GM19035 (cell line): ENCODE results near the gene CRIP3.
"Not testable (repeated sequence)": the region's sequence is repeated elsewhere in the genome, so short reads cannot be mapped to it uniquely, and the experiment has no call there.

Experiments used
- ATAC-seq: cut with Tn5 transposase; IDR thresholded peaks from one replicate; pipeline ENCODE4 v1.9.1; 2021; ENCODE audit not compliant: unreplicated experiment

CRIP3 gene

DNA sequence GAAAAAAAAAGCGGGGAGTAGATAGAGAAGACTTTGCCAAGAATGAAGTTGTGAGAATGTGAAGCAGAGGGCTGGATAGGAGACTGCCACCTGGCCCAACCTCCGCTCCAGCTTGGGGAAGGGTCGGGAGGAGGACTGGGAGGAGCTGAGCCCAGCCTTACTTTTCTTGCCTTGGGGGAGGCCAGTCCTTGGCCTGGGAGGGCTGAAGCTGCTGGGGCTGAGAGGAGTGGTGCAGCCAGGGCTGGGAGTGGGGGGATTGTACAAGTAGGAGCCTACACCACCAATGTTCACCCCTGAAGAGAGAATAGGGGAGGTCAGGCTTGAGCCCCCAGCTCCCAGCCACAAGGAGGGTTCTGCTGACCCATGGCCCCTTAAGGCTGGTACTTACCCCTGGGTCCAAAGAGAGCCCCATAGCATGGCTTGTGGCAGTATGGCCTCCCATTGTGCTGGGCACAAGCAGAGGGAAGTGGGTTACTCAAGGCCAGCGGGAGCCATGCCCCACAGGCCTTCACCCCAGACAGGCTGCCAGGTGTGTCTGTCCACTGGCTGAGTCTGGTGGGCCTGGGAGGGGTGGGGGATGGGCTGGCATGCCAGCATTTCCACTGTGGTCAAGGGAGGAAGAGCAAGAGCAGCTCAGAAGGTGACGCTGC lies 1.1 kb downstream of the CRIP3 start:
- no peak for ATAC-seq

DNA sequence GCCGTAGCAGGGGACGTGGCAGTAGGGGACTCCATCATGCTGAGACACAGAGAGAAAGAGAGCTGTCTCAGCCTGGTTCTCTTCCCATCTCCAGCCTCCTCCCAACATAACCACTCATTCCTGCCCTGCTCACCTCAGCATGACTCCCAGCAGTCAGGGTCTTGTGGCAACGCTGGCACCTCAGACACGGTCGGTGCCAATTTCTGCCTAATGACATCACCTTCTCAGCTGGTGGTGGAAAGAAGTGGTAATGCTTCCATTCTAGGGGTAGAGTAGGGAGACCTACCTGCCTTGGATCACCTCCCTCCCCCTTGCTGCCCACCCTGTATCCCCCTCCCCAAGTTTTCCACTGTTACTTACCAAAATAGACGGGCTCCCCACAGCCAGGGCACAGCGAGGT lies 2.5 kb downstream of the CRIP3 start:
- no peak for ATAC-seq

- ATAC-seq = no peak
These were observed 3.7 kb downstream of the CRIP3 start for GRCh38 chr6:43304882-43305281.

DNA sequence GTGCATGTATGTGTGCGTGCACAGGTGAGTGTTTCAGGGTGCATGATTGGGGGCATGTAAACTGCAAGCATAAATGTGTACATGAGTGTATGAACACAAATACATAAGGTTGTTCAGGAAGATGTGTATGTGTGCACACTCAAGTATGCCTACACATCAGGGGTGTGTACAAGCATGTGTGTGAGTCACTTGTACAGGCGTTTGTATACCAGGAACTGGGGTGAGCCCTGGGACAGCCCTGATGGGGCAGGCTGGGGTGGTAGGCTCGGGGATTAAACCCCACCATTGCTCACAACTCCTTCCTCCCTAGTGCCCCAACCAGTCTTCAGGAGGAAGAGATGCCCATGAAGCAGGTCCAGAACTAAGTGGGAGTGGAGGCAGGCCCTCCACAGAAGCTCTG lies 4.3 kb downstream of the CRIP3 start:
- no peak for ATAC-seq

DNA sequence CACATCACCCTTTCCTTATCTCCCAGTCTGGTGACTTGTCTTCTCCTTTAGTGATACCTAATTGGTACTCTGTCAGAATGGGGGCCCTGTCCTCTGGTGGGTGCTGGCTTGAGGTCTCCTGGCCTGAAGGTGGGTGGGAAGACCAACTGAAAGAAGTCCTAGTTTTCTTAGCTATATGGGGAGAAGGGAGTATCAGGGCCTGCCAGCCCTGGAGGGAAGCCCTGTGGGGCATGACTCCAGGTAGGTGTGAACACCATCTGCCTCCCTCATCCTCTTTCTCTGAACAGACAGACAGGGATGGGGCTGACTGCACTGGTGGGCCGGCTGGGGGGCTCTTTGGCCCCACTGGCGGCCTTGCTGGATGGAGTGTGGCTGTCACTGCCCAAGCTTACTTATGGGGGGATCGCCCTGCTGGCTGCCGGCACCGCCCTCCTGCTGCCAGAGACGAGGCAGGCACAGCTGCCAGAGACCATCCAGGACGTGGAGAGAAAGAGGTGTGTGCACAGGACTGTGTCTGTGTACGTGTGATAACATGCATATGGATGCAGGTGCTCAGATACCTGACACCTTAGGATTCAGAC lies 4.8 kb downstream of the CRIP3 start:
- no peak for ATAC-seq

DNA sequence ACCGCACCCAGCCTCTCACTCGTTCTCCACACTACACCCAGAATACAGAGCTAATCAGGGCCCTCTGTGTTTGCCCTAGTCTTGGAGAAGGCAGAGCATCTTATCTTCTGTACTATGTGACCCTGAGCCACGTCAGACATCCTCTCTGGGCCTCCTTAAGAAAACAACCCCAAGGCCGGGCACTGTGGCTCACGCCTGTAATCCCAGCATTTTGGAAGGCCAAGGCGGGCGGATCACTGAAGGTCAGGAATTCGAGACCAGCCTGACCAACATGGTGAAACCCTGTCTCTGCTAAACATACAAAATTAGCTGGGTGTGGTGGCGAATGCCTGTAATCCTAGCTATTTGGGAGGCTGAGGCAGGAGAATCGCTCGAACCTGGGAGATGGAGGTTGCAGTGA lies 5.6 kb downstream of the CRIP3 start:
- ATAC-seq = not testable (repeated sequence)

GRCh38 chr6:43302126-43302525 lies 6.5 kb downstream of the CRIP3 start:
- no peak for ATAC-seq

DNA sequence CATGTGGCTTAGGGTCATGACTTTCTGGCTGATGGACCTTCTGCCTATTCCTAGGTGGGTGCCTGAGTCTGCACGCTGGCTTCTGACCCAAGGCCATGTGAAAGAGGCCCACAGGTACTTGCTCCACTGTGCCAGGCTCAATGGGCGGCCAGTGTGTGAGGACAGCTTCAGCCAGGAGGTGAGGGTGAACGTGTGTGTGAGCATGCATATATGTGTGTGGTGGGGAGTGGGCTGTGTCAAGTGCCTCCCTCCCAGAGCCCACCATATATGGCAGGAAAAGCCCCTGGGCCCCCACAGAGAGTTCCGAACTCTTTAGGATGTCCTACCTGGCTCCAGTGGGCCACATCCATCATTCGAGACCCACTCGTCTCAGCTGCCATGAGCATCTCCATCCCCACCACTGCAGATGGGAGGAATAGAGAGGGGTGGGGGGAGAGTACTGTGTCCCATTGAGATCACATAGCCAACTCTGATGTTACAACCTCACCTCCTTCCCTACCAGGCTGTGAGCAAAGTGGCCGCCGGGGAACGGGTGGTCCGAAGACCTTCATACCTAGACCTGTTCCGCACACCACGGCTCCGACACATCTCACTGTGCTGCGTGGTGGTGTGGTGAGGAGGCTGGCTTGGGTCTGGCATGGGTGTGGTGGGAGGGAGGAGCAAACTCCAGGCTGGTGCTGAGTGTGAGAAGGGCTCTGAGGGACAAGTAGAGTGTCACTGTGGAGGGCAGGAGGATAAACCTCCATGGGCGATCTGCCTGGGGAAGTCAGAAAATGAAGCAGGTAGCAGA lies 7.3 kb downstream of the CRIP3 start:
- no peak for ATAC-seq

GRCh38 chr6:43299338-43300293 lies 9.0 kb downstream of the CRIP3 start:
- no peak for ATAC-seq

- ATAC-seq = no peak
These were observed 9.9 kb downstream of the CRIP3 start for GRCh38 chr6:43298565-43299337.

DNA sequence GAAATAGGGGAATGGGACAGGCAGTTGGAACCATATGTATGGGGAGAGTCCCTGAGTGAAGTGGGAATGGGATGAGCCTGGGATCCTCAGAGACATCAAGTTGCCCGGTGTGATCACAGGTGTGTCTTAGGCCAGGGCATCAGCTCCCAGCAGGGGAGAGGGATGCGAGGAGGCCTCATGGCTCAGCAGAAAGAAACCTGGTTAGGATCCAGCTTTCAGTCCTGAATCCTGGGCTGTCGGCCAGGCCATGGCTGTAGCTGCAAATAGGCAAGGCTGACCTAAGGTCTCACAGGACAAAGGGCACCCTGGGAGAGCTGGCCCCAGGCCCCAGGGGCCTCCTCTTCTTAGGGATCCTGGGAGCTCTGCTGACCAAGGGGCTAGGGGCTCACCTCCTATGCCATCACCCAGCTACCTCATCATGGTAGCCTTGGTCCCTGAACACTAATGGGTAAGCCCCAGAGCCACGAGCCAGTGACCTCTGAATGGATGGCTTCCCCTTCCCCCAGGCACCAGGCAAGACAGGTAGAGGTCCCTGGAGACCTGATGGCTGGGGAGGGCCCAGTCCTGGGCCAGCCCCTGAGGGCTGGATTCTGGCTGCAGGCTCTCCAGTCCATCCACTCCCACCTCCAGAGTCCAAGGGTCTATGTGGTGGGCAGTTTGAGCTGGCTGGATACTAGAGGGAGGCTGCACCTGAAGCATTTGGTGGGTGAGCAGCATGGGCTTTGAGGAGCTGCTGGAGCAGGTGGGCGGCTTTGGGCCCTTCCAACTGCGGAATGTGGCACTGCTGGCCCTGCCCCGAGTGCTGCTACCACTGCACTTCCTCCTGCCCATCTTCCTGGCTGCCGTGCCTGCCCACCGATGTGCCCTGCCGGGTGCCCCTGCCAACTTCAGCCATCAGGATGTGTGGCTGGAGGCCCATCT lies 10.7 kb downstream of the CRIP3 start, which contains the start of gene SLC22A7:
Gene SLC22A7 (plus strand): TSS at position 617 of the 921 bp plus-strand sequence. CDS start 99 bp downstream, at position 716.
- no peak for ATAC-seq

- no peak for ATAC-seq
These were observed 11.7 kb downstream of the CRIP3 start for GRCh38 chr6:43296780-43297497.

DNA sequence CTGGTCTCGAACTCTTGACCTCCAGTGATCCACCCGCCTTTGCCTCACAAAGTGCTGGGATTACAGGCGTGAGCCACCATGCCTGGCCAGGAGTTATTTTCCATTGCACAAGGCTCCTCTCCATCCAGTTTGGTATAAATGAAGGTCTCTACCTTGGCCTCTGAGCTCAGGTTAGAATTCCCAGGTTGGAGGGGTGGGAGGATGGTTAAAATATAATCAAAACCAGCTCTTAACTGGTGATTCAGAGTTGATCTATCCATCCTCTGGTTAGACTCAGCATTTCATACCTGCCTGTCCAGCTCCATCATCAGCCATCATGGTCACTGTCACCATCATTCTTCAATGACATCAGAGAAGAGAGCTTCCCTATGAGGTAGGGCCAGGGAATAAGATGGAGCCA lies 13.2 kb downstream of the CRIP3 start:
- ATAC-seq = no peak

DNA sequence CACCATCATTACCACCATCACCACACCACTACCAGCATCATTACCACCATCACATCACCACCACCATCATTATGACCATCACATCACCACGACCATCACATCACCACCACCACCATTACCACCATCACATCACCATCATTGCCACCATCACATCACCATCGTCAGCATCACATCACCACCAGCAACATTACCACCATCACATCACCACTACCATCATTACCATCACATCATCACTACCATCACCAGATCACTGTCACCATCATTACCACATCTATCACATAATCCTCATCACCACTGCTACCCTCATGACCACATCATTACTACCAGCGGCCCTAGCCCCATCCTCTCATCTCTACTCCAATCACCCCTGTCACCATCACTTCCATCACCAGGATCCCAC lies 14.1 kb downstream of the CRIP3 start:
- no peak for ATAC-seq

GRCh38 chr6:43293698-43294097 lies 14.9 kb downstream of the CRIP3 start:
- ATAC-seq = no peak

DNA sequence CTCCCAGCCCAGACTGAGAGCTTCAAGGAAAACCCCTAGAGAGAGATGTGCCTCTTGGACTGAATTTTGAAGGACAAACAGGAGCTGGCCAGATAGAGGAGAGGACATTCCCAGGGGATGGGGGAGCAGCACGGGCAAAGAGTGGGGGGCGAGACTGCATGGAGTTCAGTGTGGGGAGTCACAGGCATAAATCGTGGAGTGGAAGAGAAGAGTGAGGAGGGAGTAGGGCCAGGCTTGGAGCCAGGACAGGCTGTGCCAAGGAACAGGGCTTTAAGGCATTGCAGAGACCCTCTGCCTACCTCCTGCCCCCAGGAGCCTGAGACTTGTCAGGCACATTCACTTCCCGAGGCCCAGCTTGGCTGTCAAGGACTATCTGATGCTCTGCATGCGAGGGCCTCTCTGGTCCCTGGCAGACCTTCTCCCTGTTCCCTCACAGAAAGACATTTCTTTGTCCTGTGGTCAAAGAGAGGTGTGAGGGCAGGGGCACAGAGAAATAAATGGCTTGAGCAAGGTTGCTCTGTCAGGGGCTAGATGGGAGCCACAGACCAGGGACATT lies 15.8 kb downstream of the CRIP3 start:
- no peak for ATAC-seq

GRCh38 chr6:43292341-43292740 lies 16.3 kb downstream of the CRIP3 start:
- no peak for ATAC-seq

DNA sequence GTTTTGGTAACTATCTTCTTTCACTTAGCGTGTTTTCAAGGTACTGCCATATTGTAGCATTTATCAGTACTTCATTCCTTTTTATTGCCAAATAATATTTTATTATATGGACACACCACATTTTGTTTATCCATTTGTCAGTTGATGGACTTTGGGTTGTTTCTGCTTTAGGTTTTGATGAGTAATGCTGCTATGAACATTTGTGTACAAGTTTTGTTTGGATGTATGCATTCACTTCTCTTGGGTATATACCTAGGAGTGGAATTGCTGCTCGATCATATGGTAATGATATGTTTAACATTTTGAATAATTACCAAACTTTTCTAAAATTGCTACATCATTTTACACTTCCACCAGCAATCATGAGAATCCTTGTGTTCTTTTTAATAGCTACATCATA lies 16.9 kb downstream of the CRIP3 start:
- ATAC-seq = no peak
